ENCODE results near the gene PRR15L. TPM values are rescaled to one million over a fixed set of nuclear protein-coding genes. Genes with fewer than 3 reads are reported as not detected.

Gene PRR15L
- total and polyA plus RNA-seq, 2 donors (not counting 1 experiment from before 2014, with no cell fraction given) = not detected

DNA sequence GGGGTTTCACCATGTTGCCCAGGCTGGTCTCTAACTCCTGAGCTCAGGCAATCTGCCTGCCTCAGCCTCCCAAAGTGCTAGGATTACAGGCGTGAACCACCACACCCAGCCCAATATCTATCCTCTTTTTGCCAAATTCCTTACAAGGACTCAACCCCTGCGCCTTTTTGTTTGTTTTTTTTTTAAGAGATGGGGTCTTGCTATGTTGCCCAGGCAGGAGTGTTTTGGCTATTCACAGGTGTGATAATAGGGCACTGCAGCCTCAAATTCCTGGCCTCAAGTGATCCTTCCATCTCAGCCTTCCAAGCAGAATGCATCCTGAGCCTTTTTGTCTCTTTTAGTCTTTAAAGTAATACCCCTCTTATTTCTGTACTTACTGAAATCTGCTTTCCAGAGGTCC, 44.6 kb downstream of the PRR15L start:
- Mint-ChIP-seq H3K27me3 (no peaks in the 10 kb centered on the region), H3K4me1 (peaks cover 10% of the 10 kb centered on the region), H3K9me3 (ENCODE audit: insufficient read depth) (no peaks in the 10 kb centered on the region), H3K27ac (no peak overlapping the region), H3K4me3 (no peak overlapping the region)
- Histone ChIP-seq H3K9me3 (ENCODE audit: control extremely low read depth in 1 of 3, control insufficient read depth in 2 of 3, insufficient read depth in 1 of 3, low read length in 2 of 3) (no peaks in the 10 kb centered on the region), H3K27me3 (replicated peaks in 1 of 4; ENCODE audit: control extremely low read depth in 1 of 4, control insufficient read depth in 3 of 4, insufficient read depth in 4 of 4, low read length in 3 of 4) (no peaks in the 10 kb centered on the region), H3K4me1 (ENCODE audit: control insufficient read depth in 2 of 2, insufficient read depth in 2 of 2, low read length in 2 of 2) (no peaks in the 10 kb centered on the region), H3K79me2 (ENCODE audit: control insufficient read depth, insufficient read depth, low read length) (peaks cover 47% of the 10 kb centered on the region), H3K36me3 (replicated peaks in 1 of 2; ENCODE audit: control extremely low read depth in 1 of 2, control insufficient read depth in 1 of 2, extremely low read depth in 1 of 2, insufficient read depth in 2 of 2, low read length in 1 of 2) (peaks cover 0 to 29% of the 10 kb centered on the region in 2 experiments), H3K9ac (ENCODE audit: low read length) (no peak overlapping the region), H2AFZ (ENCODE audit: insufficient read depth, low read depth, low read length, poor library complexity, severe bottlenecking) (no peak overlapping the region), H3K27ac (ENCODE audit: low read length in 2 of 2) (no peak overlapping the region), H3K4me3 (ENCODE audit: control extremely low read depth in 1 of 5, extremely low read depth in 1 of 5, insufficient read depth in 1 of 5, low read depth in 2 of 5, low read length in 4 of 5) (no peak overlapping the region), H3K4me2 (replicated peaks; ENCODE audit: low read depth, low read length, poor library complexity, severe bottlenecking) (no peak overlapping the region), H4K20me1 (ENCODE audit: control insufficient read depth, insufficient read depth, low read length, poor library complexity, severe bottlenecking) (peaks cover 28% of the 10 kb centered on the region)
- ChIA-PET POLR2A (no interaction called here), CTCF (no interaction called here)
- DNase-seq (no peak), ATAC-seq (ENCODE audit: low read depth) (no peak)
- no CpG with 5 or more reads among the region's 2 CpGs for WGBS (ENCODE audit: insufficient coverage)
- TF ChIP-seq, protein P1, sequence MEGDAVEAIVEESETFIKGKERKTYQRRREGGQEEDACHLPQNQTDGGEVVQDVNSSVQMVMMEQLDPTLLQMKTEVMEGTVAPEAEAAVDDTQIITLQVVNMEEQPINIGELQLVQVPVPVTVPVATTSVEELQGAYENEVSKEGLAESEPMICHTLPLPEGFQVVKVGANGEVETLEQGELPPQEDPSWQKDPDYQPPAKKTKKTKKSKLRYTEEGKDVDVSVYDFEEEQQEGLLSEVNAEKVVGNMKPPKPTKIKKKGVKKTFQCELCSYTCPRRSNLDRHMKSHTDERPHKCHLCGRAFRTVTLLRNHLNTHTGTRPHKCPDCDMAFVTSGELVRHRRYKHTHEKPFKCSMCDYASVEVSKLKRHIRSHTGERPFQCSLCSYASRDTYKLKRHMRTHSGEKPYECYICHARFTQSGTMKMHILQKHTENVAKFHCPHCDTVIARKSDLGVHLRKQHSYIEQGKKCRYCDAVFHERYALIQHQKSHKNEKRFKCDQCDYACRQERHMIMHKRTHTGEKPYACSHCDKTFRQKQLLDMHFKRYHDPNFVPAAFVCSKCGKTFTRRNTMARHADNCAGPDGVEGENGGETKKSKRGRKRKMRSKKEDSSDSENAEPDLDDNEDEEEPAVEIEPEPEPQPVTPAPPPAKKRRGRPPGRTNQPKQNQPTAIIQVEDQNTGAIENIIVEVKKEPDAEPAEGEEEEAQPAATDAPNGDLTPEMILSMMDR (IDR thresholded peaks at IDR 0.05) = no peak
- no peak for TF ChIP-seq EZH2 (IDR thresholded peaks at IDR 0.05; ENCODE audit: borderline replicate concordance, insufficient read depth, low read depth, low read length, poor library complexity, severe bottlenecking)
- intact Hi-C loops (cut with micrococcal nuclease) = no loop called here

DNA sequence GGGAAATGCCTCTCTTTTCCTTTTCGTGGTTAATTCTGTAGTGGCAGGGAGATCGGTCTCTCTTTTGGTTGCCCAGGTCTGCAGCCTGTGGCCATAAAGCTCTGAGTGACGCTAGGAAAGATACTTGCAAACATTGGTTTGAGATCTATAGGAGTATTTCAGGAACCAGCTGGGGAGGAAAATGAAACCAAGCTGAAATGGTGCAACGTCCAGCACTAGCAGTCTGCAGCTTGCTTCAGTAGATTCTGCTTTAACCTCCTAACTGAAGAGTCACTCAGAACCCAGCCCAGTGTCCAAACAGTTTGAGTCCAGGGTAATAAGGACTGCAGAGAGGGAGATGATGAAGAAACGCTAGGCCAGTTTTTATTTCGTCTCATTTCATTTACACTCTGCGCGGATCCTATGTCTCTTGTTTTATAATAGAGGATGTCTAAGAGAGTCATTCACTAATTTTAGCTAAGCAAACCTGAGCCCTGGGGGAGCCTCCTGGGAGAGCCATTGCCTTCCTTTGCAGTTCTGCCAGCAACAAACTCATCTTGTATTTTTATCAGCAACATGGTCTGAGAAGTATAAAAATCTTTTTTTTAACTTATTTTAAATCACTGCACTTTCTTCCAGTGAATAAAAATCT, 49.6 kb downstream of the PRR15L start:
- Histone ChIP-seq H4K20me1 (ENCODE audit: control insufficient read depth, insufficient read depth, low read length, poor library complexity, severe bottlenecking) (peaks cover 66% of the 10 kb centered on the region), H3K4me1 (ENCODE audit: control insufficient read depth in 2 of 2, insufficient read depth in 2 of 2, low read length in 2 of 2) (no peaks in the 10 kb centered on the region), H2AFZ (ENCODE audit: insufficient read depth, low read depth, low read length, poor library complexity, severe bottlenecking) (no peak overlapping the region), H3K79me2 (ENCODE audit: control insufficient read depth, insufficient read depth, low read length) (peaks cover 91% of the 10 kb centered on the region), H3K27me3 (replicated peaks in 1 of 4; ENCODE audit: control extremely low read depth in 1 of 4, control insufficient read depth in 3 of 4, insufficient read depth in 4 of 4, low read length in 3 of 4) (no peaks in the 10 kb centered on the region), H3K9me3 (ENCODE audit: control extremely low read depth in 1 of 3, control insufficient read depth in 2 of 3, insufficient read depth in 1 of 3, low read length in 2 of 3) (no peaks in the 10 kb centered on the region), H3K36me3 (replicated peaks in 1 of 2; ENCODE audit: control extremely low read depth in 1 of 2, control insufficient read depth in 1 of 2, extremely low read depth in 1 of 2, insufficient read depth in 2 of 2, low read length in 1 of 2) (peaks cover 0 to 16% of the 10 kb centered on the region in 2 experiments), H3K27ac (ENCODE audit: low read length in 2 of 2) (peak overlapping the region in 1 of 2 donors; percentile 47), H3K9ac (ENCODE audit: low read length) (no peak overlapping the region), H3K4me2 (replicated peaks; ENCODE audit: low read depth, low read length, poor library complexity, severe bottlenecking) (no peak overlapping the region), H3K4me3 (ENCODE audit: control extremely low read depth in 1 of 5, extremely low read depth in 1 of 5, insufficient read depth in 1 of 5, low read depth in 2 of 5, low read length in 4 of 5) (no peak overlapping the region)
- H3K27ac Mint-ChIP-seq = no peak overlapping the region
- CTCF ChIA-PET = no interaction called here
- no peak for TF ChIP-seq EZH2 (IDR thresholded peaks at IDR 0.05; ENCODE audit: borderline replicate concordance, insufficient read depth, low read depth, low read length, poor library complexity, severe bottlenecking)
- TF ChIP-seq, protein P1 (IDR thresholded peaks at IDR 0.05) = no peak
- POLR2A ChIA-PET = no interaction called here
- H3K4me3 Mint-ChIP-seq = no peak overlapping the region
- no peaks in the 10 kb centered on the region for H3K9me3 Mint-ChIP-seq (ENCODE audit: insufficient read depth)
- H3K27me3 Mint-ChIP-seq = no peaks in the 10 kb centered on the region
- intact Hi-C loops (cut with micrococcal nuclease) = no loop called here
- no peak for ATAC-seq (ENCODE audit: low read depth)
- H3K4me1 Mint-ChIP-seq = peaks cover 29% of the 10 kb centered on the region
- no peak for DNase-seq
- WGBS (ENCODE audit: insufficient coverage) = 19% methylated on average over 3 of the region's 8 CpGs

All from B cell (primary cell).